Medulla oblongata (tissue), 1 donor: ENCODE measurements around the gene DENND4B.
"Not testable (repeated sequence)": the region's sequence is repeated elsewhere in the genome, so short reads cannot be mapped to it uniquely, and the experiment has no call there.

Source experiments
- DNase-seq: peaks from one replicate; pipeline ENCODE4 v3.0.0-alpha.2; 2015; ENCODE audit errors: extremely low spot score

The DENND4B gene

GRCh38 chr1:153926405-153926804 is 20.1 kb downstream of the DENND4B start:
- no peak for DNase-seq

- peak; percentile 100 for DNase-seq
These were observed 23.3 kb downstream of the DENND4B start, which contains the start of gene GATAD2B for GRCh38 chr1:153922972-153923925. Gene GATAD2B, minus strand, starts transcription at chr1:153922972. Its CDS starts 94,625 bp downstream, at chr1:153828347.

DNA sequence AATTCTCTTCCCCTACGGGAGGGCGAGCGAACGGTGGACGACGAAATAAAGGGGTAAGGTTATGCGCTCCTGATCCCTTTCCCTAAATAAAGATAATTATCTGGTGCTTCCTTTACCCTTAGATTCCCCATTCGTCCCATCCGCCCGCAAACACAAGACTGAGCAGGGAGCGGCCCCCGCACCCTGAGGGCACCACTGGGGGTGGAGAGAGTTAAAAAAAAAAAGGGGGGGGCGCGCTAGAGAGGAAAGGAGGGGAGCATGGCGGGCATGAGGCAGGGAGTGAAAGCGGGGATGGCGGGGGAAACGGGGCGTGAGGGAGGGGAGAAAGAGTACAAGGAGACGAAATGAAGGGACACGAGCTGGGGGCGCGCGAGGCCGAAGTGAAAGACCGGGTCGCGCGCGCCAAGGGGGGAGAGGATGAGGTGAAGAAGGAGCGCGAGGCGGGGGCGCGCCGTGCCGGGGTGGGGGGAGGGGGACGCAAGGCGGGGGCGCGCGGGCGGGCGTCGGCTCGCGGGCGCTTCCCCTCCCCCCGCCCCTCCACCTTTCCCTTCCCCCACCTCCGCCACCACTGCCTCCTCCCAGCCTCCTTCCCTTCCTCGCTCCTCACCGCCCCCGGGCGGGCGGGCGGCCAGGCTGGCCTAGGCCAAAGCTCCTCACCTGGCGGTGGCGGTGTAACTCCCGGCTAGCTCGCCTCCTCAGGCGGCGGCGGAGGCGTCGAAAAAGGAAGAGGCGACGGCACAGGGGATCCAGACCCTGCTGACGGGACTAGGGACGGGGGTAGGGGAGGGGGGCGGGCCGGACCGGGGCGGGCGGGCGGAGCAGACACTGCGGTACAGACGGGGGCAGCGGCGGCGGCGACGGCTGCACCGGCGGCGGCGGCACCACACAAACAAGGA is 24.2 kb downstream of the DENND4B start:
- DNase-seq = peak; percentile 40

DNA sequence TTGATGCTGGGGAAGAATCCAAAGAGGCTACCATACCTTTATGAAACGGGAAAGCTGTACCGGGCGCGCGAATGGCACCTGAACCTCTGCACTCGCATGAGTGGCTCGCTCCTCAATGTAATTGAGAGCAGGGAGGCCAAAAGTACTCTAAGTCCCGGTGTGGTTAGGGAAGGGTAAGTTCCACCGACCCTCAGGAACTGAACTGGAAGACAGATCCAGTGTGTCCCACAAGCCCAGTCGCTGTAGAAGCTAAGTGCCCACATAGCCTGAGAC is 24.8 kb downstream of the DENND4B start:
- DNase-seq = no peak

DNA sequence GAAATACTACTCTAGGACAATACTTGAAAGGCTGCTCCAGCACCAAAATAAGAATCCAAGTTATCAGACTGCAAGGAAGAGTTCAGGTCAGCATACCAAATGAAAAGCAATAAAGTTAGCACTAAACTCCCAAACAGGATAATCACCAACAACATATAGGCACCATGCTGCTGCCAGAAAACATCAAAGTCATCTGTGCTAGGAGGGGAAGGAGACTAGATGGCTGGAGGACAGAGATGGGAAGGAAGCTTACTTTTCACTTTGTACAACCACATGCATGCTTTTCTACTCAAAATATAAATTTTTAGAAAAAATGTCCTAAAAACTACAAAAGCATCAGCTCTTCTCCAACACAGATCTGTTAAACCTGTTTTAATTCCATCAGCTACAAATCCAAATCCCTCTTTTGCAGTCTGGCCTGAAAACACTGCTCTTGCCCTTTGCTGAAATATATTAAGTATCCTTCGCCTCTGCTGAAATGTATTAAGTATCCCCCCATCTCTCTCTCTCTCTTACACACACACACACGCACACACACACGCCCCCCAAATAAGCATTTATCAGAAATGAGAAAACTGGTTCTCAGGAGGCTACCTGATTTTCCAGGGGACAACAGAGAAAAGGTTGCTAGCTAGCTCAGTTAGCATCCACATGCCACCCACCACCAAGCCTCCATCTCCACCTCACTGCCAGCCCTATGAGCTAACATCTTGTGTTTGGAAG is 25.3 kb downstream of the DENND4B start:
- no peak for DNase-seq

DNA sequence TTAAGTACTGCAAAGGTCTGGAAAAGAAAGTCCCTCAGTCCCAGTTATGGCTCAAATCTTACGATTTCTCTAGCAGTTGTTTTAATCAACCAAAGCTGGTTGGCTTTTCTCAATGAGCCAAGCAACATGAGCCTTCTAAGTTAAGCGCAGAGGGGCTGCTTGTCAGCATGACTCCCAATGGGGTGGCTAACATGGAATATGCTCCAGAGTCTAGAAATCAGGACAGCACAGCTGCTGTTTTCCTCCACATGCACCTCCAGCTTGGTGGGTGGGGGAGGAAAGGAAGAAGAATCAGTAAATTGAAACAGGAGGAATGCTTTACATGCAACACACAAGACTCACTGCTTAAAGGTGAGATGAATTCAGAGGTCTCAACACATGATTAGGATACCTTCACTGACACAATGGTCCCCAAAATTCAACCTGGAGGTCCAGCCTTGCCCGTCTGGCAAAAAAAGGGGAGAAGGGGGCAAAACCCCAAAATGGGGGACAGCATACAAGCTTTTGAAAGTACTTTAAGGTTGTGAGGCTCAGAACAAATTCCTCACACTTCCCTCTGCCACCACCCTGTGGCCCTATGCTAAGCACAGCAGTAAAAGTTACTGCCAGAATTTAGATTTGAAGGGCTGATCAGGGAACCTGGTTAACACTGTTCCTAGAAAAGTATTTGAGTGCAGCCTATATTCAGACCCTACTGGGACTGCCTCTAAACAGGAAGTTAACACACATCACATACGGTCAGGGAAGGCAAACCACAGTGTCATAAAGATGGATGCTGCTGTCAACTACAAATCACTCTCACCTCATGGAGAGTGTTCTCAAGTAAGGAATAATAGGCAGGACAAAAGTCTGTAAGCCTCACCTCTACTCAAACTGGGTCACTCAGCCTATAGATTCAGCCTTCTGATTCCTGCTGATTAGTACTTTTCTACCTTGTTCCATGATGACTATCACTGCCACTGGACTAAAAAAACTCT is 26.4 kb downstream of the DENND4B start:
- DNase-seq = peak; percentile 34

DNA sequence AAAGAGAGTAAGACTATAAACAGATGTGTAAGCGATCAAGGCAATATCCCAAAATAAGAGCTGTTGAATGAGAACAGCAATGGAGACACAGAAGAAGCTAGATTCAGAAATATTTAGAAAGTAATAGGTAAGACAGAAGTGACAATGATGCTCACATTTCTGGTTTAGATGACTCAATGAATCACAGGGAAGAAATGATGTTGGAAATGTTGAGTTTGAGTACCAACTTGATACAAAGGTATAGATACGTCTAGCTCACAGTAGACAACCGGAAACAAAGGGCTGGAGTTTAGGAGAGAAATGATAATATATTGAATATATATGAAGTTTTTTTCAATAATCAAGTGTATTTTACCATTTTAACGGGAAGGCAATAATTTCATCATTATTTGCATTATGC is 30.2 kb downstream of the DENND4B start:
- DNase-seq = no peak

- no peak for DNase-seq
These were observed 34.2 kb downstream of the DENND4B start for GRCh38 chr1:153912349-153912748.

- DNase-seq = not testable (repeated sequence)
These were observed 36.0 kb downstream of the DENND4B start for GRCh38 chr1:153910560-153910959.

DNA sequence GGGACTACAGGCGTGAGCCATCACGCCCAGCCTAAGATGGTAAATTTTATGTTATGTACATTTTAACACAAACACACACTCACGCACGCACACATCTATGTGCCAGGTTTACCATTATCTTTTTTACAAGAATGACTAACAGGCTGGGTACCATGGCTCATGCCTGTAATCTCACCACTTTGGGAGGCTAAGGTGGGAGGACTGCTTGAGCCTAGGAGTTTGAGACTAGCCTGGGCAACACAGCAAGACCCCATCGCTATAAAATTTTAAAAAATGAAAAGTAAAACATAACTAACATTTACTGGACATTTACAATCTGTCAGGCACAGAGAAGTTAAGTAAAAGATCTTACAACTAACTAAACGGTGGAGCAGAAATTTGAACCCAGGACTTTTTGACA is 38.4 kb downstream of the DENND4B start:
- no peak for DNase-seq

DNA sequence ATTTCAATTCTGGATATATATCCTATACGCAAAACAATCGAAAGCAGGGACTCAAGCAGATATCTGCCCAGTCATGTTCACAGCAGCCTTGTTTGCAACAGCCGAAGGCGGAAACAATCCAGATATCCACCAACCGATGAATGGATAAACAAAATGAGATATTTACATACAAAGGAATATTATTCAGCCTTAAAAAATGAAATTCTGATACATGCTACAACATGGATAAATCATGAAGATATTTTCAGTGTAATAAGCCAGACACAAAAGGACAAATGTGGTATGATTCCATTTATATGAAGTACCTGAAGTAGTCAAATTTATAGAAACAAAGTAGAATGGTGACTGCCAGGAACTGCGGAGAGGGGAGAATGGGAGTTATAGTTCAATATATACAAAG is 39.4 kb downstream of the DENND4B start:
- no peak for DNase-seq

- DNase-seq = no peak
These were observed 40.1 kb downstream of the DENND4B start for GRCh38 chr1:153906396-153906795.

DNA sequence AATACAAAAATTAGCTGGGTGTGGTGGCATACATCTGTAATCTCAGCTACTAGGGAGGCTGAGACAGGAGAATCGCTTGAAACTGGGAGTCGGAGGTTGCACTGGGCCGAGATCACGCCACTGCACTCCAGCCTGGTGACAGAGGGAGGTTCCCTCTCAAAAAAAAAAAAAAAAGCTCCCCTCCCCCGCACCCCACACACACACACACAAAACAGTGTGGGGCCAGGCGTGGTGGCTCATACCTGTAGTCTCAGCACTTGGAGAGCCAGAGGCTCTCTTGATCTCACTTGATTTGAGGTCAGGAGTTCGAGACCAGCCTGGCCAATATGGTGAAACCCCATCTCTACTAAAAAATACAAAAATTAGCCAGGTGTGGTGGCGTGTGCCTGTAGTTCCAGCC is 40.6 kb downstream of the DENND4B start:
- not testable (repeated sequence) for DNase-seq

- DNase-seq = no peak
These were observed 42.6 kb downstream of the DENND4B start for GRCh38 chr1:153903841-153904455.

DNA sequence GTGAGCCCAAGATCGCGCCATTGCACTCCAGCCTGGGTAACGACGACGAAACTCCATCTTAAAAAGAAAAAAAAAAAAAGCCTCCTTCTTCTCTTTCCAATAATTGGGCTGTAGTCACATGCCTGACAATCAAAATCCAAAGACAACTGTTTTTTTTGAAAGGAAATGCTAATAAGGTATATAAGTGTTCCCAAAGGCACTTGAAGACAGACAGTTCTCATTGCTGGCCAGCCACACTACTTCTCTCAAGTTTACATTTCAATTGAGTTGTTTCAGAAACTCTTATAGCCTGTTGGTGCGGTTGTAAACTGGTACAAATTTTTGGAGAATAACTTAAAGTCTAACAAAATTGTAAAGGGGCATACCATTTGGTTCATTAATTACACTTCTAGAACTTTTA is 47.0 kb downstream of the DENND4B start:
- DNase-seq = no peak

GRCh38 chr1:153895866-153896265 is 50.7 kb downstream of the DENND4B start:
- DNase-seq = not testable (repeated sequence)

DNA sequence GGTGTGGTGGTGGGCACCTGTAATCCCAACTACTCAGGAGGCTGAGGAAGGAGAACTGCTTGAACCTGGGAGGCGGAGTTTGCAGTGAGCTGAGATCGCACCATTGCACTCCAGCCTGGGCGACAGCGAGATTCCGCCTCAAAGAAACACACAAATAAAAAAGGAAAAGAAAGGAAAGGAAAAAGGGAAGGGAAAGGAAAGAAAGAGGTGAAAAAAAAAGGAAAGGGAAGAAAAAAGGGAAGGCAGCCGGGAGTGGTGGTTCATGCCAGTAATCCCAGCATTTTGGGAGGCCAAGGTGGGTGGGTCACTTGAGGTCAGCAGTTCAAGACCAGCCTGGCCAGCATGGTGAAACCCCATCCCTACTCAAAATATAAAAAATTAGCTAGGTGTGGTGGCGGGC is 55.5 kb downstream of the DENND4B start:
- DNase-seq = not testable (repeated sequence)

GRCh38 chr1:153888533-153888932 is 58.0 kb downstream of the DENND4B start:
- no peak for DNase-seq

DNA sequence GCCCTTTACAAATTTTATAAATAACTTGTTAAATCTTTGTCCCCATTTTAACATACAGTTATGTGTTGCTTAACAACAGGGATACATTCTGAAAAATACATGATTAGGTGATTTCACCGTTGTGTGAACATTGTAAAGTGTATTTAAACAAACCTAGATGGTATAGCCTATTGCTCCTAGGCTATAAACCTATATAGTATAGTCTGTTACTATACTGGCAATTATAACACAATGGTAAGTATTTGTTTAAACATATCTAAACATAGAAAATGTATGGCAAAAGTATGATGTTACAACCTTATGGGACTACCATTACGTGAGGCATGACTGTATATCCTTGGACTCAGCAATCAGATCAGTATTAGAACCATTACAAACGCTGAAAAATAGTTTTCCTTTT is 60.4 kb downstream of the DENND4B start:
- DNase-seq = no peak

DNA sequence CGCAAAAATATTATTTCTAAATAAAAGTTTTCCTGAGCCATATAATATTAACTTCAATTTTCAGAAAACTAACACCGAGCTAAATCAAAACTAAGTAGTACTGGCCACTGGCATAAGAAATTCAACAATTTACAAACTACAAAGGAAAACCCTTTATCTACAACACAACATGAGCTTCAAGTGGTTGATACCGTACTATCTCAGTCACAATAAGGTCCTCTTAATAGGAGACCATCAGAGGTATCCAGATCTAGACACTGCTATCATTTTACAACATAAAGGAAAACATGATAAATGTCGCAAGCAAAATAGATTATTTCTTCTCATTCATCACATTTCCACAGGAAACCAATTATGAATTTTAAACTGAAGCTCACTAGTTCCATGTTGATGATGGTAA is 63.3 kb downstream of the DENND4B start:
- DNase-seq = no peak
